Thoracic aorta (tissue), 2 donors: ENCODE data around the gene INSIG1. TPM values are rescaled to one million over a fixed set of nuclear protein-coding genes. Genes with fewer than 3 reads are reported as not detected.

Experiments used
- ATAC-seq: fragments of 150-250 bp; one replicate; pipeline ENCODE4 v1.8.0; 2017; ENCODE audit warnings: low read depth; ENCODE audit not compliant: insufficient number of reproducible peaks, low FRiP score
- DNase-seq: peaks from one replicate; pipeline ENCODE4 v3.0.0-alpha.2; 2020; ENCODE audit warnings: low spot score
- H3K27ac ChIP-seq, 2 donors: fragments of 200-600 bp; sonication (generic); 1 replicate in 1 of 2; 2 replicates in 1 of 2; pipeline ENCODE4 v1.5.1; 2016; ENCODE audit warnings: mild to moderate bottlenecking in 2 of 2, moderate library complexity in 2 of 2
- H3K27me3 ChIP-seq: fragments of 200-600 bp; sonication (generic); replicated peaks from 2 replicates; pipeline ENCODE4 v1.6.0; 2016; ENCODE audit warnings: mild to moderate bottlenecking; ENCODE audit not compliant: insufficient read depth
- H3K36me3 ChIP-seq: fragments of 200-600 bp; sonication (generic); one replicate; pipeline ENCODE4 v1.5.1; 2016
- H3K4me1 ChIP-seq, 2 donors: fragments of 200-600 bp; sonication (generic); 1 replicate in 1 of 2; 2 replicates in 1 of 2; pipeline versions ENCODE4 v1.5.1 to v1.6.0; 2016; ENCODE audit warnings: low read depth in 2 of 2, mild to moderate bottlenecking in 1 of 2; ENCODE audit not compliant: control insufficient read depth in 1 of 2
- H3K4me3 ChIP-seq: fragments of 200-600 bp; sonication (generic); 2 replicates; pipeline ENCODE4 v1.5.1; 2016; ENCODE audit warnings: mild to moderate bottlenecking
- H3K9me3 ChIP-seq: fragments of 200-600 bp; sonication (generic); 2 replicates; pipeline ENCODE4 v1.5.1; 2016
- CTCF ChIP-seq: fragments of 200-600 bp; sonication (generic); IDR thresholded peaks from one replicate; pipeline ENCODE4 v1.5.1; 2019; ENCODE audit warnings: antibody characterized with exemption
- total RNA-seq, 2 donors: library from RNA; depleted of rRNA; stranded (reverse); fragments of >200 nt; gene quantifications; one replicate each; pipeline versions ENCODE4 v1.1.0 to v1.2.3, GENCODE V29; 2016

Gene INSIG1
- total RNA-seq, 2 donors from 2014 or later, result 42.9 to 83.2 TPM

- H3K4me1 ChIP-seq, result peaks cover 0 to 5% of the 10 kb centered on the region in 2 donors
- no peak for TF ChIP-seq CTCF
- ATAC-seq (no peak), DNase-seq (no peak)
- H3K4me3 ChIP-seq, result peak overlapping the region; percentile 67
- H3K9me3 ChIP-seq, result no peaks in the 10 kb centered on the region
- H3K36me3 ChIP-seq, result no peaks in the 10 kb centered on the region
- no peaks in the 10 kb centered on the region for H3K27me3 ChIP-seq
- no peak overlapping the region for H3K27ac ChIP-seq
These were observed 47.8 kb downstream of the INSIG1 start for GRCh38 chr7:155345490-155345889.

GRCh38 chr7:155346285-155346684, 48.6 kb downstream of the INSIG1 start:
- Histone ChIP-seq H3K4me3 (no peak overlapping the region), H3K4me1 (peaks cover 0 to 5% of the 10 kb centered on the region in 2 donors), H3K9me3 (no peaks in the 10 kb centered on the region), H3K36me3 (no peaks in the 10 kb centered on the region), H3K27me3 (no peaks in the 10 kb centered on the region), H3K27ac (no peak overlapping the region)
- ATAC-seq (no peak), DNase-seq (no peak)
- no peak for TF ChIP-seq CTCF

GRCh38 chr7:155348806-155349205, 51.1 kb downstream of the INSIG1 start:
- no peak for TF ChIP-seq CTCF
- Histone ChIP-seq H3K27me3 (no peaks in the 10 kb centered on the region), H3K27ac (no peak overlapping the region), H3K36me3 (no peaks in the 10 kb centered on the region), H3K4me3 (no peak overlapping the region), H3K4me1 (peaks cover 0 to 5% of the 10 kb centered on the region in 2 donors), H3K9me3 (no peaks in the 10 kb centered on the region)
- ATAC-seq (no peak), DNase-seq (no peak)

- no peak for TF ChIP-seq CTCF
- DNase-seq (no peak), ATAC-seq (no peak)
- no peaks in the 10 kb centered on the region for H3K9me3 ChIP-seq
- H3K4me3 ChIP-seq, result no peak overlapping the region
- H3K36me3 ChIP-seq, result no peaks in the 10 kb centered on the region
- H3K4me1 ChIP-seq, result peaks cover 0 to 5% of the 10 kb centered on the region in 2 donors
- no peaks in the 10 kb centered on the region for H3K27me3 ChIP-seq
- no peak overlapping the region for H3K27ac ChIP-seq
These were observed 52.1 kb downstream of the INSIG1 start for GRCh38 chr7:155349601-155350331.

- DNase-seq (no peak), ATAC-seq (no peak)
- H3K4me1 ChIP-seq, result no peaks in the 10 kb centered on the region
- H3K36me3 ChIP-seq, result no peaks in the 10 kb centered on the region
- H3K9me3 ChIP-seq, result no peaks in the 10 kb centered on the region
- no peak overlapping the region for H3K27ac ChIP-seq
- no peaks in the 10 kb centered on the region for H3K27me3 ChIP-seq
- H3K4me3 ChIP-seq, result no peak overlapping the region
- no peak for TF ChIP-seq CTCF
These were observed 53.6 kb downstream of the INSIG1 start for GRCh38 chr7:155351120-155351870.
